ENCODE data around the gene SLC16A12. TPM values are rescaled to one million over a fixed set of nuclear protein-coding genes. Genes with fewer than 3 reads are reported as not detected.

The SLC16A12 gene
- total RNA-seq, 1 donor from 2014 or later = 3.1 TPM

DNA sequence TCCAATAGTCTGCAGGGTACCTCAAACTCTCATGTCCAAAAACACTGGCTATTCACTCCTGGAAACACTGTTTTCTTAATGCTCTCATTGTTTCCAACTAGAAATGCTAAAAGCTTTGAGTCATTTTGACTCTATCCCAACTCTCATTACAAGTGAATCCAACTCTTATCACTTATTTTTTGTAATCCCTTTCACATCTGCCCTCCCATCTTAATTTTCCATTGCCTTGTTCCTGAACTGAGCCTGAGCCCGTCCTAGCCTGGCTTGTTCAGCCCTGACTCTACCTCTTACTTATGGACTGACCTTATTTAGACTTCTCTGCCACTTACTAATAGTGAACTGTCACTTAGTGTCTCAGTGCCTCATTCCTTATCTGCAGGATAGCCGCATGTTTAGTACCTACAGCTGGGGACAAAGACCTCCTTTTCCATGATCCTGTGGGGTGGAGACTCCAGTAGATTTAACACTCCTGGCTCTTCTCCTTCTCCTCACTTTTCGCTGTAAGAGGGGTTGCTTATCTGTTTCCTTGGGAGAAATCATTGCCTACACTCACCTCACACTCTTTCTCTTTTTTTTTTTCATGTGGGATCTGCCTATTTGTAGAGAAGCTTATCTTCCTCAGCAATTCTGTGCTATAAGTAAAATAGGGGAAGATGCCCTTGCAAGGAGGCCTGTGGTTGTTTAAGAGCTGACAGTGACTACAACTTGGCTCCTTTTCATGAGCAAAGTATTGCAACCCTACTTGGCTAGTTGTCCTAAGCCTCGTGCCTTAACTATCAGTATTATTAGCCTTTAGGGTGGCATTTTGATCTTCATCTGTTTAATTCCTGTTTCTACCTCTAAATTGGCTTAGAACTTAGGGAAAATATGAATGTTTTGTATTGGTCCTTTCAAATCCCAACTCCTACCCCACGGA, 56.4 kb downstream of the SLC16A12 start:
- intact Hi-C loops (cut with DNase I) = loop anchor here (5.0 to 10.0 kb wide), 2 partner anchors 52 to 76 kb away; no protein-coding TSS in a partner anchor
- no peak for DNase-seq (ENCODE audit: low spot score)

DNA sequence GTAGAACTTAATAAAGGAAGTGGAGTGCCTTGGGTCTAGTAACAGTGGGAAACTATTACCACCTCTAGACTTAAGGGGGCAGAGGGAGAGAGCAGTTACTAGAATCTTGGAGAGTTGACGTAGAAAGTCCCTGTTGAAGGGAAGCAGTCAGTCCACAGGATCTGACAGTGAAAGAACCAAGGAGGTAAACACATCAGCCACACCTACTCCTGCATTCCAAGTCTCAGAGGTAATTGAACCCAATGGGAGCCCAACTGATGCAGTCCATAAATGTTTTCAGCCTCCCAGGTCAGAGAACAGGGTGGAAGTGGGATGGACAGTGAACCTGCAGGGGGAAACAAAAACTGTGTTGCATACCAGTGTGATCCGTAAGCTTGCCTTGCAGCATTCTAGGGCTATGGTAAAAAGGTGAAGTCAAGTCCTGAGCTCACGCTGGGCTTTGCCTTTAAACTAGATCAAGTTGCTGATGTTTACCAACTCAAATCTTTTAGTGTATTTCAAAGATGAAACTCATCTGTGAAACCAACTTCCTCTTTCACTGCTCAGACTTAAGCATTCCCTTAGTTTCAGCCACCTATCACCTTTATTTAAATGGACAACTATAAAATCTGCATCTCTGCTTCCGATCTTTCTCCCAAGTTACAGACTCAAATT, 57.2 kb downstream of the SLC16A12 start:
- intact Hi-C loops (cut with DNase I) = loop anchor here (5.0 to 10.0 kb wide), 2 partner anchors 51 to 77 kb away; no protein-coding TSS in a partner anchor
- DNase-seq (ENCODE audit: low spot score) = no peak

DNA sequence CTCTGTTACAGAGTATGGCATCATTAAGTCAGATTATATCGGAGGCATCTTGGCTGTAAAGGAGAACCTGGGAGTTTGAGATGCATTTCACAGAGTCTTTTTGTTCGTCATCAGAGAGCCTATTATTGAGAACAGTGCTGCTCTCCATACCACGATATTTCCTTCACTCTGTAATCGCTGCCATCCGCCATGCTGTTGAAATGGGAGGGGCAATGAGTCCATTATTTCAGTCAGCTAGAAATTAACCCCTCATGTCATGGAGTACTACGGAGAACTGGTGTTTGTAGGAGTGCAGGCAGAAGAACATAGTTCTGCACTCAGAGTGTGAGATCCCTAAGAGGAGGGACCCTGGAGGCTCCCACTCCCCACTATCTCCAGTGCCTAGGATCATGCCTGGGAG, 59.2 kb downstream of the SLC16A12 start:
- intact Hi-C loops (cut with DNase I) = loop anchor here (5.0 to 10.0 kb wide), 2 partner anchors 49 to 79 kb away; no protein-coding TSS in a partner anchor
- no peak for DNase-seq (ENCODE audit: low spot score)

DNA sequence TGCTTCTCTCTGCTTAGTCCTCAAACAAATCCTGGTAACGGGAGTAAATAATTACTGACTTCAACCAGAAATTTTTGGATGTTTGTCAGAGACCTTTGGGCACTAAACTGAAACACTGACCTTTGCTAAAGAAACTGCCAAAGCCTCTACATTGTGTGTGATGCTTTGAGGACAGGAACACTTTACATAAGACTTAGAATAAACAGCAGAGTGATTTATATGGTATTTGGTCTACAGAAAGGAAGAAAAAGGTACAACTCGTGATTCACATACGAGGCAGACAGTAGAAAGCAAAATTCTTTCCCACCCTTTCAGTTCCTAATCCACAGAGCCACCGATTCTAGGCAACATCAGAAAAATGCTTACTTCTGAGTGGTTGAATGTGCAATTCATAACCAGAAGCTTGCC, 59.8 kb downstream of the SLC16A12 start:
- DNase-seq (ENCODE audit: low spot score) = no peak
- intact Hi-C loops (cut with DNase I) = loop anchor here (5.0 to 10.0 kb wide), 2 partner anchors 48 to 79 kb away; no protein-coding TSS in a partner anchor

DNA sequence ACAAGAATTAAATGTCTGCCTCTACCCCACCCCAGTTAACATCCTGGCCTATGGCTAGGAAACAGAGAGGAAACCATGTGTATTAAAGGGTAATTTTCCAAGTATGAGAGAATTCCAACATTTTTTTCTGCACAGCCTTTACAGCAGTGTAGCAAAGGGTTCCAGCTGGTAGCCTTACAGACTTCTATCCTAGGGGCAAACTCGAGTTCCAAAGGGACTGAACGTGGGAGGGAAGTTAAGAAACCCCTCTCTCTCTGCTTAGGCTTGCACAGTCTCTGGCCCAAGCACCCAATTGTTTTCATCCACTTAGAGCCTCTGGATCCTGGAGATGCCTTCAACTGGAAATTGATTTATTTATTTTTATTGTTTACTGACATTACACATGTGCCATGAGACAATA, 60.3 kb downstream of the SLC16A12 start:
- DNase-seq (ENCODE audit: low spot score) = no peak
- intact Hi-C loops (cut with DNase I) = loop anchor here (5.0 to 10.0 kb wide), 2 partner anchors 48 to 80 kb away; no protein-coding TSS in a partner anchor

DNA sequence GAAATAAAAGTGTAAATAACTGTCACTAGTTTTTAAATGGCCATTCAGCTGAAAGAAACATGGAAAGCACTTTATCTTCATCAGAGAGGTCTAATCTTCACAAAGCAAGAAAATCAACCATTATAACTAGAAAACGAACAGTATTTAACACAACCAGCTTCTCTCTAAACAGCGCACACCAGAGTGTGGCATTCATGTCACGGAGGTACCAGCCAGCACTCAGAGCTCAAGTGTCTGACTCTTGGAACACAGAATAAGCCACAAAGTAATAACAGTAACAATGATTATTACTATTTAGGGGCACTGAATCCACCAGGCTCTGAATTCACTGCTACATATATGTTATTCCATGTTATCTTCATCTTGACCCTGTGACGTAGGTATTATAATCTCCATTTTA, 60.9 kb downstream of the SLC16A12 start:
- no peak for DNase-seq (ENCODE audit: low spot score)
- intact Hi-C loops (cut with DNase I) = loop anchor here (10.0 kb wide), 1 partner anchor 80 kb away; no protein-coding TSS in a partner anchor

DNA sequence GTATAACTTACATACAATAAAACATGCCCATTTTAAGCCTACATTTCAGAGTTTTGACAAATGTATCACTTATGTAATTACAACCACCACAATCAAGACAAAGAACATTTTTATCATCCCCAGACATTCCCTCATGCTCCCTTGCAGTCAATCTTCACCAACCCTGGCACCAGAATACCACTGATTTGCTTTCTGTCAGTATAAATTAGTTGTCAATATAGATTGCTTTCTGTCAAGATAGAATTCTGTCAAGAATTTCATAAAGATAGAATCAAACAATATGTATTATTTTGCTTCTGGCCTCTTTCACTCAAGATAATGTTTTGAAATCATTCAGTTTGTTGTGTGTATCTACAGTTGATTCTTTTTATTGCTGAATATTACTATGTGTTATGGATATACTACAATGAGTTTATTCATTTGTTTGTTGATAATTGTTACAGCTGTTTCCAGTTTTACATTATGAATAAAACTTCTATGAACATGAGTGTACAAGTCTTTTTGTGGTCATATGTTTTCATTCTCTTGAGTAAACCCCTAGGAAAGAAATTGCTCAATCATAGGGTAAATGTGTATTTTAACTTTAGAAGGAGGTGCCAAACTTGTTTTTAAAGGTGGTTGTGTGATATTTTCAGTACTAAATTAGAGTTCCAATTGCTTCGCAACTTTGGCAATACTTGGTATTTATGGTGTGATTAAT, 64.1 kb downstream of the SLC16A12 start:
- intact Hi-C loops (cut with DNase I) = loop anchor here (10.0 kb wide), 1 partner anchor 84 kb away; no protein-coding TSS in a partner anchor

DNA sequence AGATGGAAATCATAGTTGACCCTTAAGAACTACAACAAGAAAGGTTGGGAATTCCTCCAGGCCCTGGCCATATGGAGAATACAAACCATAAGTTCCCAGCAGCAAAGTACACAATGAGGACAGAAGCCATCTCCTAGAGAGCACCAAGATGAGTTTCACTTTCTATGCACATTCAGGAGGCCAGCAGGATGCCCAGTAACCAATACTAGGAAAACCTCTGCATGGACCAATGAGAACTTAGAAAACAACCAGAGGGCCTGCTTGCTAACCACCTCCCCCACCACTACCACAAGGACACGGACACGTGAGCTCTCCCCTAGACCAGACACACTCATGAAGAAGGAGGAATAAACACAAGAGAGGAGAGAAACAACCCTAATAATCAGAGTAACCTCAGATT, 64.8 kb downstream of the SLC16A12 start:
- DNase-seq (ENCODE audit: low spot score) = no peak
- intact Hi-C loops (cut with DNase I) = loop anchor here (10.0 kb wide), 1 partner anchor 84 kb away; no protein-coding TSS in a partner anchor

More for the DNA sequence above, 64.1 kb downstream of the SLC16A12 start:
- DNase-seq (ENCODE audit: low spot score) = no peak

DNA sequence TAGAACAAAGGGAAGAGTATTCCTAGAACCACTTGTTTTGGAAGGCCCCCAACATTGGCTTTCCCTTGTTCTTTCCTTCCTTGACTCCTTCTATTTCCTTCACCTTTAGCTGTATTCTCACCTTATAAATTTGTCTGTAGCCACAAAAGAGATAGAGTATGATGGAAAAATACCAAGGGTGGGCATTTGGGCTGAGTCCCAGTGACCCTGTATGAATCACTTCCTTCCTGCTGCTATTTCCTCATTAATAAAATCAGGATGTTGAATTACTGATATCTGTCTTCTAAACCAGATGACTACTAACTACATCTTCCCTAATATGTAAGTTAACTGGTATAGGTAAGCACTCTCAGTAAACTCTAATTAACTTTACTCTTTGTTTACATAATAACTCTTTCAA, 65.9 kb downstream of the SLC16A12 start:
- intact Hi-C loops (cut with DNase I) = no loop called here
- DNase-seq (ENCODE audit: low spot score) = no peak

DNA sequence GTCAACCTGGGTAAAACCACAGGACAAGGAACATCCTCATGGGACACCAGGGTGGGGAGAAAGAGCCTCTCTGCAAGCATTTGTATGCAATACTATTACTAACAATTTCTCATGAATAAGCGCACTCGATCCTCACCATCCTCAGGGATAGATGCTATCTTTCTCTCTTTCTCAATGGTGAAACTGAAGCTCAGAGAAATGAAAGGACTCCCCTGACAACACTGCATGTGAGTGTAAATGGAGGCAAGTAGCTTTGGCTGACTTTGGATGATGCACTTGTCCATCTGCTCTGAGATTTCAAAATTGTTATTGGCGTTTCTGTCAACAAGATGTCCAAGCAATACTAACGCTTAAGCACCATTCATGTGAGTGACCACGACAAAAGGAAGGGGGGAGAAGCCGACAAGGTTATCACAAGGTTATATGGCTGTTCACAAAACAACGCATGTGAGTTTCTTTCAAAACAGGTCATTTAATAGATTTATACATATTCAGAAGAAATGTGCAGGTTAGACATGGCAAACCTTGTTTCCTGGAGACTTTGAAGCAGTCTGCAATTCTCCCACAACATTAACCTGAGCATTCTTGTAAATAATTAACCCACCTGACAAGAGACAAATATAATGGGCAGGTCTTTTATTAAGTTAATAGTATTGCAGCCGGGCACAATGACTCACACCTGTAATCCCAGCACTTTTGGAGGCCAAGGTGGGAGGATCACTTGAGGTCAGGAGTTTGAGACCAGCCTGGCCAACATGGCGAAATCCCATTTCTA, 67.0 kb downstream of the SLC16A12 start:
- intact Hi-C loops (cut with DNase I) = no loop called here
- DNase-seq (ENCODE audit: low spot score) = no peak

DNA sequence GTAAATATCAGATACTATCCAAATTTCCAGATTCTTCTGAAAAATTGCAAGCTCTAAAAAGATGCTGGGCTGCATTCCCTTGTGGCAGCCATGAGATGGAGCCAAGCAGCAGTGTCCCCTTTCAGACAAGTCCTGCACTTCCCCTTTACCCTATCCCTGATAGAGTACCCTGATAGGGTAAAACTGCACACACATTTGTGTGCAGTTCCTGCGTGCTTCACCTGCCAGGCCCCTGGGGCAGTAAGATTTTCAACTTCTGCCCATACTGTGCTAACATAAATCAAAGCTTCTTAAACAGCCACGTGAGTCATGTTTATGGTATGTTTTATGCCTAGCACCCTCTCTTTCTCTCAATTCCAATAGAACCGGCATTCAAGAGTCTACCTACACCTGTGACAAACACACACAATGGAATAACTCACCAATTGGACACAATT, 68.8 kb downstream of the SLC16A12 start:
- no peak for DNase-seq (ENCODE audit: low spot score)
- intact Hi-C loops (cut with DNase I) = no loop called here

DNA sequence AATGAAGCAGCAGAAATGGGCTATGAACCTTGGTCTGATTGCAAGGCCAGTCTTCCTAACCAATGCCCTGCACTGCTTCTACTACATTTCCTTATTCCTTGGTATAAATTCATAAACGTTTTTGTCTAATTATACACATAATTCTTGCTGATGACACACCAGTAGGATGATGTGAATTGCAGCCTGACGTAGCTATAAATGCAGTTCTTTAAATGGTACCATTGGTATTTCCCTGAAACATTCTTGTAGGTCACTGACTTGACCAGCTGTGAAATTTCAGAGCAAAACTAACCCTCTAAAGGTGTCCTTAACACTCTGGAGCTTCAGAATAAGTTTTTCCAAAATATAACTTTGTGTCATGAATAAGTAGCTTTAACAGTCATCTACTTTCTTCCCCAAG, 70.2 kb downstream of the SLC16A12 start:
- intact Hi-C loops (cut with DNase I) = no loop called here
- DNase-seq (ENCODE audit: low spot score) = no peak

DNA sequence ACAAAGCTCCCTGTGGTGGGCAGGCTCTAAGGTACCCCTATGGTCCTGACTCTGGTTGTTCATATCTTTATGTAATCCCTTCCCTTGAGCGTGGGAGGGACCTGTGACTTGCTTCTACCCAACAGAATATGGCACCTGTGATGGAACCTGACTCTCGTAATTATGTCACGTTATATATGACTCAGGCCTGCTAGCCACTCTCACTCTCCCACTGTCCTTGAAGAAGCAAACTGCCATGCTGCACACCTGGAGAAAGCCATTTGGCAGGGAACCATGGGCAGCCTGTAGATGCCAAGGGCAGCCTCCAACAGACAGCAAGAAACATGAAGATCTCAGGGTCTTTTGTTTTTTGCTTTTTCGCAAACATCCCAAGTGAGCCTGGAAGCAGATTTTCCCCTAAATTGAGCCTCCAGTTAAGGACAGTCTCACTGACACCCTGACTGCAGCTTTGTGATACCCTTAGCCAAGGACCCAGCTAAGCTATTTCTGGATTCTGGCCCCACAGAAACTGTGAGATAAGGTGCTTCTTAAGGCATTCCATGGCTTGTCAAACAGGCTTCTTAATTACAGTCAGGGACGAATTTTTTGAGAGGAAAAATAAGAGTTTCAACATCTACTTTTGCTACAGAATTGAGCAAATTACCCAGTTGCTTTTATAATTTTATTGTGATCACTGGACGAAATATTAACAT, 71.4 kb downstream of the SLC16A12 start:
- no peak for DNase-seq (ENCODE audit: low spot score)
- intact Hi-C loops (cut with DNase I) = no loop called here

DNA sequence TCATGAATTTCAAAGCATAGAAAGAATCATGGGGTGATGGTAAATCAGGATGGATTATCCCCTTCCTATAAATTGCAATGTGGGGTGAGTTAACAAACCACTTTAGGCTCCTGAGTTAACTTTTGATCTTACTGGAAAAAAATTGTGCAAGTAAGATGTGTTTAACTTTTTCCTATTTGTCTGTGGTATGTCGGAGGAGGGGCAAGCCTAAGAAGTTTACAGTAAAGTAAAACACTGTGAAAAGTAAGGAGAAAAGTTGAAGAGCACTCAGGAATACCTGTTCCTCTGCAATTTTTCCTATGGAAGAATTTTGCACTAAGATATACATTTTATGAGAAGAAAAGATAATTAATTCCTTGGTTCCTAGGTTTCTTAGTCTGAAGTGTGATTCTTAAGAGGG, 76.6 kb downstream of the SLC16A12 start:
- intact Hi-C loops (cut with DNase I) = no loop called here
- DNase-seq (ENCODE audit: low spot score) = no peak

DNA sequence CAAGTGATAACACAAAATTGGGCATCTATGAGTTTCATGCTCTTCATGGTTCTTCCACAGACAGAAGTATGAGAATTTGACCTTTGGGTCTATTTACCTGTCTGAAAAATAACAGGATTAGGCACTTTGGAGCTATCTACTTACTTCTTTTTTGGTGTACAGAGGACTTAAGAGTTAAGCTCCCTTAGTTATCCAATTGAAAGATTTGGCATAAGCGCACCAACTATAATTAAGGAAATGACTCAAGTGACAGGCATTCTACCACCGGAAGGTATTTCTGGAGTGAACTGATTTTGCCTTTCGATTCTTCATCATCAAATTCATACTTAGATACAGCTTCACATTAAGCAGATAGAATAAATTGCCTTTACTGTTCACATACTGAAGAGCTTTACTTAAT, 77.1 kb downstream of the SLC16A12 start:
- DNase-seq (ENCODE audit: low spot score) = no peak
- intact Hi-C loops (cut with DNase I) = no loop called here

DNA sequence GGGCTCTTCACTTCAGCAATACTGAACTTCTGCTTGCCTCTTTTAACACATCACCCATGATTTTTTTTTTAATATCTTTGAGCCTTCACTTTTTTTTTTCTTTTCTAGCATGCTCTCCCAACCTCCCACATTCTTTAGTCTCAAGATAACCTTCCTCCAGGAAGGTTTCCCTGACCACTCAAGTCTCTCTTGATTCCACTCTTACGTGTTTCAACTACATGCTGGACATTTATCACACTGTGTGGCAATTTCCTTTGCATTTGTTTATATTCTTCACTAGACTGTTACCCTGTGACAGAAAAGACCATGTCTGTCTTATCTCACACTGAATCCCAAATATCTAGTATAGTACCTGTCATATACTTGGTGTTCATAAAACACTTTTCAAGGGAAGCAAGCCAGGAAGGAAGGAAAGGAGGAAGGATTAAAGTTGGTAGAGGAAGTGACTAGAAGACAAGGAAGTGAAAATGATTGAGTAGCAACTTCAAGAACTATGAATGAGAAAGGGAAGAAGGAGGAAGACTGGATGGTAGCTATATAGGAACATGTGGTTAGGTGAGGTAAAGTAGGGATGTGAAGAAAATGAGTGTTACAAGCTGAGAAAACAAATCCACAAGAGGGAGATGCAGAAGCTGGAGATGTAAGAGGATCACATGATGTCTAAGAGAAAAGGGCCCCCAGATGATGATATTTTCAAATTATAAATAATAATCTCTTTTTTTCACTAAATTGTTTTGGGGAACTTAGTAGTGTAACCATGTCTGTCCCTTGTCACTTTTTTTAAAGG, 80.6 kb downstream of the SLC16A12 start:
- intact Hi-C loops (cut with DNase I) = no loop called here
- no peak for DNase-seq (ENCODE audit: low spot score)

DNA sequence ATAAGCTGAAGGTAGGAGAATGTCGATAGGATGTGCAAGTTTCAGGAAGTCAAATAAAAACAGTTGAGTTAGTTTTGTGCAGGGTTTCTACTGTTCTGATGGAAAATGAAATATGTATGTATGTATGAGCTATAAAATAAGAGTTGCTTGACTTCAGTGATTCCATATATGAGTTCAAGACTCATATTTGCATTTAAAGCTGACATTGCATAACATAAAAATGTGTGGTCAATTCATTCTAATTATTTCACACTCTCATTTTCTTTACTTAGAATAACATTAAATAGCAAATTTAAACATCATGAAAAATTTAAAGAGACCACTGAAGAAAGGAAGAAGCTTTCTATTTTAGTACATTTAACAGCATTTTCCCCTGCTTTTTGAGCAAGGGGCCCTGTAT, 83.2 kb downstream of the SLC16A12 start:
- DNase-seq (ENCODE audit: low spot score) = no peak
- intact Hi-C loops (cut with DNase I) = no loop called here

DNA sequence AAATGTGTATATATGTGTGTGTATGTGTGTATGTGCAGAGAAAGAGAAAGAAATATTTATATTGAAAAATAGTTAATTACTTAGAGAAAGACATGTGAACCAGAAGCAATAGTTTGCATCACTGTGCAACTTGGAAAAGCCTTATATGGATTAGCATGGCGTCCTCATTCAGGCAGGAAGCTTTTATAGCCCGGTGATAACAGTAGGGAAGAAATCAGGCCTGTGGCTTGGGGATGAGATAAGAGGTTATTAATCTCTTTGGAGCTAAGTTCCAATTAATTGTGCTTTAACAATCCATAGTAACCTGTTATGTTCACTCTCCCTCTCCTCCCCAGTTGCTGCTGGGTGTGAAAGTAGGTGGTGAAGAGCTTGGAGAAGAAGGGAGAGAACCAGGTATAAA, 84.5 kb downstream of the SLC16A12 start:
- no peak for DNase-seq (ENCODE audit: low spot score)
- intact Hi-C loops (cut with DNase I) = no loop called here
